Amygdala (tissue), 56 donors: ENCODE data around the gene PPP6R2.

Source experiments
- DNase-seq, 56 donors: peaks; one replicate each; lab custom pipeline; 2025; lab: John Stamatoyannopoulos, UW

Gene PPP6R2

GRCh38 chr22:50304528-50305392 lies 38.4 kb upstream of the PPP6R2 start:
- DNase-seq, result peak in 39 of 56 donors; percentile 34 to 80 (median 56)

- DNase-seq, result peak in 1 of 56 donors; percentile 39
Observed at GRCh38 chr22:50305393-50305922, 37.7 kb upstream of the PPP6R2 start.

GRCh38 chr22:50305923-50306566 lies 37.1 kb upstream of the PPP6R2 start:
- DNase-seq, result peak in 35 of 56 donors; percentile 19 to 75 (median 51)

GRCh38 chr22:50306753-50307749 lies 36.1 kb upstream of the PPP6R2 start, which contains the start of gene PLXNB2:
TSS of gene PLXNB2 (minus strand) at chr22:50307646. CDS start at chr22:50290584, 17,062 bp downstream.
- peak in 52 of 56 donors; percentile 26 to 85 (median 63) for DNase-seq

GRCh38 chr22:50307890-50308596 lies 35.1 kb upstream of the PPP6R2 start:
- DNase-seq, result peak in 3 of 56 donors; percentile 40 to 52 (median 51)

GRCh38 chr22:50308597-50308935 lies 34.6 kb upstream of the PPP6R2 start:
- DNase-seq, result peak in 37 of 56 donors; percentile 19 to 69 (median 42)

GRCh38 chr22:50308986-50309600 lies 34.0 kb upstream of the PPP6R2 start:
- DNase-seq, result peak in 1 of 56 donors; percentile 12

- DNase-seq, result no peak
Observed at GRCh38 chr22:50309601-50309991, 33.5 kb upstream of the PPP6R2 start.

- DNase-seq, result no peak
Observed at GRCh38 chr22:50310031-50310722, 33.0 kb upstream of the PPP6R2 start.

GRCh38 chr22:50310949-50311444 lies 32.1 kb upstream of the PPP6R2 start:
- DNase-seq, result no peak

- no peak for DNase-seq
Observed at GRCh38 chr22:50311606-50312351, 31.3 kb upstream of the PPP6R2 start.

GRCh38 chr22:50312371-50312770 lies 30.8 kb upstream of the PPP6R2 start:
- DNase-seq, result no peak

- no peak for DNase-seq
Observed at GRCh38 chr22:50313021-50313420, 30.1 kb upstream of the PPP6R2 start.

- no peak for DNase-seq
Observed at GRCh38 chr22:50313600-50313999, 29.5 kb upstream of the PPP6R2 start.

GRCh38 chr22:50314081-50314454 lies 29.1 kb upstream of the PPP6R2 start:
- DNase-seq, result no peak

- peak in 1 of 56 donors; percentile 6 for DNase-seq
Observed at GRCh38 chr22:50314455-50315288, 28.5 kb upstream of the PPP6R2 start.
